Caco-2 (cell line): ENCODE data around the gene JPT2. TPM values are rescaled to one million over a fixed set of nuclear protein-coding genes. Genes with fewer than 3 reads are reported as not detected.

ENCODE experiments used
- BruUV-seq: library from RNA; stranded (reverse); fragments of 400-500 nt; replicated peaks from 2 replicates; lab custom pipeline; 2021; lab: Mats Ljungman, UMichigan
- CTCF ChIA-PET: fragments of 300-600 bp; sonication (Branson Sonifier 250); formaldehyde crosslinking; loops from one replicate; lab custom pipeline; 2022; ENCODE audit warnings: antibody characterized with exemption; lab: Charles Lee
- POLR2A ChIA-PET: fragments of 300-600 bp; sonication (Branson Sonifier 250); formaldehyde crosslinking; loops from one replicate; lab custom pipeline; 2022; ENCODE audit warnings: antibody characterized with exemption; lab: Charles Lee
- DNase-seq, 2 experiments: peaks; one replicate each; pipeline versions ENCODE4 v3.0.0 to v3.0.0-alpha.2; 2020 to 2022
- H3K27me3 ChIP-seq: replicated peaks from 2 replicates; pipeline ENCODE4 v1.6.0; 2011; ENCODE audit warnings: low read length; ENCODE audit not compliant: control insufficient read depth, insufficient read depth
- H3K36me3 ChIP-seq: 2 replicates; pipeline ENCODE4 v1.5.1; 2011; ENCODE audit warnings: low read length; ENCODE audit not compliant: control insufficient read depth, insufficient read depth
- H3K4me1 ChIP-seq: fragments of 250-450 bp; sonication (Bioruptor Pico); 2 replicates; pipeline ENCODE4 v1.5.1; 2020; ENCODE audit warnings: mild to moderate bottlenecking
- H3K4me3 ChIP-seq: 2 replicates; pipeline ENCODE4 v1.5.1; 2011; ENCODE audit warnings: low read depth, mild to moderate bottlenecking, control low read depth, low read length
- H3K9me3 ChIP-seq: fragments of 250-450 bp; sonication (Bioruptor Pico); 2 replicates; pipeline ENCODE4 v1.5.1; 2020; ENCODE audit warnings: mild to moderate bottlenecking, moderate library complexity
- H3K27ac Mint-ChIP-seq: one replicate; pipeline ENCODE4 v1.8.0; 2022; ENCODE audit warnings: mixed read lengths; ENCODE audit not compliant: unreplicated experiment
- H3K27me3 Mint-ChIP-seq: one replicate; pipeline ENCODE4 v1.8.0; 2022; ENCODE audit warnings: mixed read lengths; ENCODE audit not compliant: insufficient read depth, unreplicated experiment
- H3K36me3 Mint-ChIP-seq: one replicate; pipeline ENCODE4 v1.8.0; 2022; ENCODE audit warnings: mild to moderate bottlenecking, mixed read lengths; ENCODE audit not compliant: insufficient read depth, unreplicated experiment
- H3K4me1 Mint-ChIP-seq: one replicate; pipeline ENCODE4 v1.8.0; 2022; ENCODE audit warnings: low read depth, mixed read lengths; ENCODE audit not compliant: unreplicated experiment
- H3K4me3 Mint-ChIP-seq: one replicate; pipeline ENCODE4 v1.8.0; 2022; ENCODE audit warnings: mild to moderate bottlenecking, moderate library complexity, mixed read lengths; ENCODE audit not compliant: unreplicated experiment
- H3K9me3 Mint-ChIP-seq: one replicate; pipeline ENCODE4 v1.8.0; 2022; ENCODE audit warnings: mixed read lengths; ENCODE audit not compliant: unreplicated experiment
- intact Hi-C: fragments of 100-400 bp; cut with micrococcal nuclease; formaldehyde crosslinking; loops from one replicate; pipeline ENCODE4 v1.10.0; 2022; ENCODE audit not compliant: unreplicated experiment
- total RNA-seq: library from RNA; stranded (reverse); gene quantifications from 2 replicates; pipeline ENCODE4 v1.2.3, GENCODE V29; 2022
- TF ChIP-seq, protein P1 (sequence below), 2 experiments: fragments of 200-600 bp in 1 of 2; IDR thresholded peaks; 1 replicate in 1 of 2; 2 replicates in 1 of 2; pipeline versions ENCODE4 v1.5.1 to v1.8.0; 2011 to 2022; ENCODE audit warnings: antibody characterized with exemption in 1 of 2, control low read depth in 1 of 2, inconsistent platforms in 1 of 2, low read depth in 1 of 2, low read length in 1 of 2, mild to moderate bottlenecking in 1 of 2, moderate library complexity in 1 of 2; ENCODE audit not compliant: insufficient read depth in 1 of 2, severe bottlenecking in 1 of 2, unreplicated experiment in 1 of 2

JPT2 gene
- total RNA-seq, 1 experiment from 2014 or later = 178 TPM

DNA sequence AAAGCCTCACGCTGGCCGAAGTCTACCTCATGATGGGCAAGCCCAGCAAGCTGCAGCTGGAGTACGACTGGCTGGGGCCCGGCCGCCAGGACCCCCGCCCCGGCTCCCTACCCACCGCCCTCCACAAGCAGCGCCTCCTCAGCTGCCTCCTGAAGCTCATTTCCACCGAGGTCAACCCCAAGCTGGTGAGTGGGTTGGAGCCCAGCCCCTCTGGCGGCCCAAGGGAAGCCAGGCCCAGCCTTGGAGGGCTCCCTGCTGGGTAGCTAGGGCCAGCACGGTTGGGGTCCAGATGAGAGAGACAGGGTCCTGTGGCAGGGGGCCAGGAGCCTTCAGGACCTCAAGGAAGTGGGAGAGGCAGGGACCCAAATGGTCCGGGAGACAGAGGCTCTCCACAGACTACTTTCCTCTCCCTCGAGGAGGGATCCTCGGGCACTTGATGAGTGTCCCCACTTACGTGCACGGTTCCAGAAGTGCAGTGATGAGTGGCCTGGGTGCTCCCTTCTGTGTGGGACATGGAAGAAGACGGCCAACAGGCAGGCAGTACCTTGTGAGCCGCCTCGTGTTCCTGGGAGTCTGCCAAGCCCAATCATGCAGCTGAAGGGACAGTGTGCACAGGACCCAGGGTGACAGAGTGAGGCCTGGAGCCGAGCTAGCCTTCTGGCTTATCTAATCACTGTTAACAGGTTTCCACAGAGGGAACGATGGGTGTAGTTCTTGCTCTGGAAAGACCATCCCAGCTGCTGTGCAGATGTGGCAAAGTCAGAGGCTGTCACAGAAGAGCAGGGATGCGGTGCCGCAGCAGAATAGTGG lies 21.1 kb upstream of the JPT2 start:
- TF ChIP-seq, protein P1, sequence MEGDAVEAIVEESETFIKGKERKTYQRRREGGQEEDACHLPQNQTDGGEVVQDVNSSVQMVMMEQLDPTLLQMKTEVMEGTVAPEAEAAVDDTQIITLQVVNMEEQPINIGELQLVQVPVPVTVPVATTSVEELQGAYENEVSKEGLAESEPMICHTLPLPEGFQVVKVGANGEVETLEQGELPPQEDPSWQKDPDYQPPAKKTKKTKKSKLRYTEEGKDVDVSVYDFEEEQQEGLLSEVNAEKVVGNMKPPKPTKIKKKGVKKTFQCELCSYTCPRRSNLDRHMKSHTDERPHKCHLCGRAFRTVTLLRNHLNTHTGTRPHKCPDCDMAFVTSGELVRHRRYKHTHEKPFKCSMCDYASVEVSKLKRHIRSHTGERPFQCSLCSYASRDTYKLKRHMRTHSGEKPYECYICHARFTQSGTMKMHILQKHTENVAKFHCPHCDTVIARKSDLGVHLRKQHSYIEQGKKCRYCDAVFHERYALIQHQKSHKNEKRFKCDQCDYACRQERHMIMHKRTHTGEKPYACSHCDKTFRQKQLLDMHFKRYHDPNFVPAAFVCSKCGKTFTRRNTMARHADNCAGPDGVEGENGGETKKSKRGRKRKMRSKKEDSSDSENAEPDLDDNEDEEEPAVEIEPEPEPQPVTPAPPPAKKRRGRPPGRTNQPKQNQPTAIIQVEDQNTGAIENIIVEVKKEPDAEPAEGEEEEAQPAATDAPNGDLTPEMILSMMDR (IDR thresholded peaks at IDR 0.05; ENCODE audit: insufficient read depth in 1 of 2, low read depth in 1 of 2, low read length in 1 of 2, severe bottlenecking in 1 of 2, unreplicated experiment in 1 of 2) = no peak
- H3K27me3 ChIP-seq = no peaks in the 10 kb centered on the region
- no TSS peak for BruUV-seq
- no peaks in the 10 kb centered on the region for H3K4me1 Mint-ChIP-seq
- CTCF ChIA-PET = no interaction called here
- POLR2A ChIA-PET = no interaction called here
- DNase-seq = no peak
- H3K36me3 ChIP-seq = peaks cover 2% of the 10 kb centered on the region
- H3K9me3 ChIP-seq = no peaks in the 10 kb centered on the region
- H3K4me1 ChIP-seq = no peaks in the 10 kb centered on the region
- H3K4me3 Mint-ChIP-seq = no peak overlapping the region
- no peak overlapping the region for H3K4me3 ChIP-seq
- H3K36me3 Mint-ChIP-seq = peaks cover 43% of the 10 kb centered on the region
- no peak overlapping the region for H3K27ac Mint-ChIP-seq
- intact Hi-C loops = no loop called here
- no peaks in the 10 kb centered on the region for H3K27me3 Mint-ChIP-seq
- peaks cover under 1% of the 10 kb centered on the region for H3K9me3 Mint-ChIP-seq

DNA sequence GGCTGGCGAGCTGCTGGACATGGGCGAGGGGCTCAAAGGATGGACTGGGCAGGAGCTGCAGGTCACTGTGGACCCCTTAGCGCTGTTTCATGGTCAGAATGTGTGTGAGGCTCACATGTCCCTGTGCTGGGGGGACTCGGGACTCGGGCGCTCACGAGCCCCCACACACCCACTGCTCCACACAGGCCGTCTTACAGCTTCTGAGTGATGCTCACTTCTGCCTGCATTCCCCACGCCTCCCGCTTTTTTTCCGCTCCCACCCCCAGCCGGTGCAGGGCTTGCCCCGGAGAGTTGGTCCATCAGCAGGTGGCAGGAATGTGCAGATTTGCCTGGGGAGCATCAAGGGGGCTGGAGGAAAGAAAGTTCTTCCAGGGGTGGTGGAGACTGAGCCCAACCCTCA lies 20.2 kb upstream of the JPT2 start:
- Histone ChIP-seq H3K27me3 (no peaks in the 10 kb centered on the region), H3K4me1 (no peaks in the 10 kb centered on the region), H3K36me3 (no peaks in the 10 kb centered on the region; the same call in none of the 2 replicates), H3K9me3 (no peaks in the 10 kb centered on the region), H3K4me3 (no peak overlapping the region)
- TF ChIP-seq, protein P1 (IDR thresholded peaks at IDR 0.05; ENCODE audit: insufficient read depth in 1 of 2, low read depth in 1 of 2, low read length in 1 of 2, severe bottlenecking in 1 of 2, unreplicated experiment in 1 of 2) = no peak
- BruUV-seq = no TSS peak
- H3K4me3 Mint-ChIP-seq = no peak overlapping the region
- no peaks in the 10 kb centered on the region for H3K9me3 Mint-ChIP-seq
- POLR2A ChIA-PET = no interaction called here
- DNase-seq = no peak
- intact Hi-C loops = no loop called here
- no peaks in the 10 kb centered on the region for H3K4me1 Mint-ChIP-seq
- H3K36me3 Mint-ChIP-seq = peaks cover 46% of the 10 kb centered on the region
- H3K27ac Mint-ChIP-seq = no peak overlapping the region
- no peaks in the 10 kb centered on the region for H3K27me3 Mint-ChIP-seq
- CTCF ChIA-PET = no interaction called here

DNA sequence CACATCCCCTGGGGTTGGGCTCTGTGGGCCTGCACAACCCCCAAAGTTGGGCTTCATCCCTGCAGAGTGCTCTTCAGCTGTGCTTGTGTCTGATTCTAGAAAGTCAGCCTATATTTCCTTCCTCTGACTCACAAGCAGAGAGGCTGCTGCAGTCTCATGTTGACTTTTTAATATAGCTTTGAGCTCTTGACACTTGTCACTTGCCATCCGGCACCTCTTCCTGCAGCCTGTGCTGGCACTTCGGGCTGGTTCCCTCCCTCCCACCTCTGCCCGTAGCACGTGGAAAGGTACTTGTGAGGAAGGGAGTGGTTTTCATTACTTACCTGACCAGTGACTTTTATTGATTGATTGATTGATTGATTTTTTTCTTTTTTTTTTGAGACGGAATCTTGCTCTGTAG lies 19.0 kb upstream of the JPT2 start:
- no peak for DNase-seq
- Histone ChIP-seq H3K36me3 (peaks cover under 1% of the 10 kb centered on the region), H3K4me3 (no peak overlapping the region), H3K9me3 (no peaks in the 10 kb centered on the region), H3K27me3 (no peaks in the 10 kb centered on the region), H3K4me1 (no peaks in the 10 kb centered on the region)
- BruUV-seq = no TSS peak
- Mint-ChIP-seq H3K4me1 (no peaks in the 10 kb centered on the region), H3K4me3 (no peak overlapping the region), H3K27me3 (no peaks in the 10 kb centered on the region), H3K36me3 (peaks cover 49% of the 10 kb centered on the region), H3K9me3 (no peaks in the 10 kb centered on the region), H3K27ac (no peak overlapping the region)
- CTCF ChIA-PET = no interaction called here
- POLR2A ChIA-PET = interaction anchor here (0.6 kb wide), 1 partner anchor 15 kb away, joined by 3 read pairs; no protein-coding TSS in a partner anchor
- TF ChIP-seq, protein P1 (IDR thresholded peaks at IDR 0.05; ENCODE audit: insufficient read depth in 1 of 2, low read depth in 1 of 2, low read length in 1 of 2, severe bottlenecking in 1 of 2, unreplicated experiment in 1 of 2) = no peak
- intact Hi-C loops = no loop called here
